Hematopoietic multipotent progenitor cell treated with erythropoietin and hydrocortisone succinate and interleukin-3 and kit ligand, for 15 days (in vitro differentiated cells): ENCODE results near the gene CNN3.

Source experiments
- DNase-seq: peaks from one replicate; pipeline ENCODE4 v3.0.0-alpha.2; 2015; ENCODE audit warnings: low spot score

Gene CNN3

DNA sequence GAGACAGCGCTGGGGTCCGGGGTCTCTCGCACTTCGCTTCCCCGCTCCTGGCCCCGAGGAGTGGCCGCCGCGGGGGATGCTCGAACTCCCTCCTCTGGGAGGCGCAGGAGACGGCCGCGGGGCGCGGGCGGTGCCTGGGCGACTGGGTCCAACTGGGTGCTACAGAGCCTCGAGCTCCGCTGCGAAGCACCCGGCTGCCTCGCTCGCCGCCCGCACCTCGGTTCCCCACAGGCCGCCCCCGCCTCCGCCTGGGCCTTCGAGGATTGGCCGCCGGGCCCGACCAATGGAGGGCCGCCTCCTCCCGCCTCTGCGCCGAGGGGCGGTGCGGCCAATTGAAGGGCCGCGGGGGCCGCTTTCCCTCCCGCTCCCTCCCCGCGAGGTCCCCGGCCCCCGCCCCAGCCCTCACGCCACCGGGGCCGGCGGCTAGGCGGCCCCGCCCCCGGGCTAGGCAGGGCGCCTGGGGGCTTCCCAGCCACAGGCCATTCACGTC, at the start of gene CNN3:
Gene CNN3, minus strand, starts transcription at position 196 of the 490 bp plus-strand sequence. CDS start 216 bp downstream, outside the sequence.
- DNase-seq, result peak; percentile 56

GRCh38 chr1:94974824-94975223, 47.9 kb upstream of the CNN3 start:
- DNase-seq, result no peak

GRCh38 chr1:94974241-94974640, 47.3 kb upstream of the CNN3 start:
- DNase-seq, result no peak

DNA sequence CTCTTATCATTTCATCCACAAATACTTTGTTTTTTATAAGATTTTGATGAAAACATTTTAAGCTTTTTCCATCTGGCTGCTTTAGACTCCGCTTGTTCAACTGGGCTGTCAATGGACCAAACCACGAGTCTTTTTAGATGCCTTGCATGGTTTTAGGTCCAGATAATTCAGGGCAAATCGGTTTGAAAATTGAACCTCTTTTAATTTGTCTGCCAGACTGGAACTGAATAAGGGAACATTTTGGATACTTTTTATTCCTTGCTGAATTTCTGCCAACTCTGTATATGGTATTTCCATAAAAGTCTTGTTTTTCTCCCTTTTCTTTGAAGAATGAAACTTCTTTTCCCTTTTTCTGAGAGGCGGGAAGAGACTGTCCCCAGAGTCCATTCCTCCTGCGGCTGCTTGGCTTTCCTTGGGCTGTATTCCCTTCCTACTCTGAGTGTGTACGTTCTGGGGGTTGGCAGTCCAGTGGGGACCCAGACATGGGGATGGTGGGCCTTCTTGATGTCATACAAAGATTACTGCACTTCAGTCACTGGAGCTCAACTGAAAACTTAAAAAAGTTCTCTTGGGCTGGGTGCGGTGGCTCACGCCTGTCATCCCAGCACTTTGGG, 46.5 kb upstream of the CNN3 start:
- no peak for DNase-seq

GRCh38 chr1:94971491-94971924, 44.6 kb upstream of the CNN3 start:
- no peak for DNase-seq

GRCh38 chr1:94970783-94971182, 43.9 kb upstream of the CNN3 start:
- DNase-seq, result no peak

- DNase-seq, result no peak
Measured at GRCh38 chr1:94969137-94969536, 42.2 kb upstream of the CNN3 start.

- DNase-seq, result no peak
Measured at GRCh38 chr1:94966033-94966432, 39.1 kb upstream of the CNN3 start.

DNA sequence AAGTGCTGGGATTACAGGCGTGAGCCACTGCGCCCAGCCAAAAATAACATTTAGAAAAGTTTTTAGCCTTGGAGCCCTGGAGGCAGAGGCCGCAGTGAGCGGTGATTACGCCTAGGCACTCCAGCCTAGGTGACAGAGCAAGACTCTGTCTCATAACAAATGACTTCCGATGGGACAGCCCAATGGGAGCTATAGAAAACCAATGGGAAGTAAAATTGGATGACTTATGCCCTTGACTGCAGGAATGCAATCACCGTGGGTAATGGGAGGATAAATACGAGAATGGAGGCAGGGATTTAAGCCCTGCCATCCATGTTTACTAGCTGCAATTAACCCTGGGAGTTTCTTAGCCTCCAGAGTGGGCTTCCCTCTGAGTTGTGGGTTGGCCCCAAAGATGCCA, 37.0 kb upstream of the CNN3 start:
- no peak for DNase-seq

- DNase-seq, result peak; percentile 17
Measured at GRCh38 chr1:94962409-94963265, 35.7 kb upstream of the CNN3 start.

GRCh38 chr1:94961988-94962387, 35.1 kb upstream of the CNN3 start:
- no peak for DNase-seq

GRCh38 chr1:94961582-94961981, 34.7 kb upstream of the CNN3 start:
- DNase-seq, result no peak

DNA sequence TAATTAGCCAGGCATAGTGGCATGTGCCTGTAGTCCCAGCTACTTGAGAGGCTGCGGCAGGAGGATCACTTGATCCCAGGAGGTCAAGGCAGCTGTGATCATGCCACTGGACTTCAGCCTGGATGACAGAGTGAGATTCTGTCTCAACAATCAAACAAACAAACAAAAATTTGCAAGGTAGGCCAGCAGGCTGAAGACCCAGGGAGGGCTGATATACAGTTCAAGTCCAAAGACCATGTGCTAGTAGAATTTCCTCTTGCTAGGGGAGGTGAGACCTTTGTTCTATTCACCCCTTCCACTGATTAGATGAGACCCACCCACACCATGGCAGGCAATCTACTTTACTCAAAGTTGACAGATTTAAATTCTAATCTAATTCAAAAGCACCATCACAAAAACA, 31.2 kb upstream of the CNN3 start:
- no peak for DNase-seq

DNA sequence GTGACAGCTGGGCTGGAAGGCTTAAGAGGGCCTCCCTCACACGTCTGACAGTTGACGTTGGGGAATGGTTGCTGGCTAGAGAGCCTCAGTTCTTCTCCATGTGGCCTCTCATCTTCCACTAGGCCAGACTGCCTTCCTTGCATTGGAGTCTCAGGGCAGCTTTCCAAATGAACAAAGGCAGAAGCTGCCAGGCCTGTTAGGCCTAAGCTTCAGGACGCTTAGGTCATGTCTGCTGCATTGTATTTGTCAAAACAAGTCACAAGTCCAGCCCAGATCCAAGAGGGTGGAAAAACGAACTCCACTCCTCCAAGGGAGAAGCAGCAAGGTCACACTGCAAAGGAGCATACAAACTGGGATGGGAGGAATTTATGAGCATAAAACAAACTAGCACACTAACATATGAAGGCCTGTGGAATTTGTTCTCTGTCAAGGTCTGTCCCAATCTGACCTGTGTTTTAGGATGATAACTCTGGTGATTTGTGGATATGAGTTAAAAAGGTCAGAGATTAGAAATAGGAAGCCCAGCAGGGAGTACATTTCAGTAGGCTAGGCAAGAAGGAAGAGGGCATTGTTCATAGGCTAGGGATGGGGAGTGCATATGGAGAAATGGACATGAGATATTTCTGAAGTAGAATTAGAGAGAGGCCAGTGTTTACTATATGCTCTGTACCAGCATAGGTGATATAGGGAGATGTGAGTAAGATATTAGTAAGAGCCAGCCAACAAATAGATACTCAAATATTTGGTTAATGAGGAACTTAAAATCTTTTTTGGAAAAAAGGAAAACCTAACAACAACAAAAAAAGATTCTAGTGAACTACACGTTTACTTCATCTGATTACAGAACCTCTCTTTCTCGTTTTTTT, 29.1 kb upstream of the CNN3 start:
- no peak for DNase-seq

DNA sequence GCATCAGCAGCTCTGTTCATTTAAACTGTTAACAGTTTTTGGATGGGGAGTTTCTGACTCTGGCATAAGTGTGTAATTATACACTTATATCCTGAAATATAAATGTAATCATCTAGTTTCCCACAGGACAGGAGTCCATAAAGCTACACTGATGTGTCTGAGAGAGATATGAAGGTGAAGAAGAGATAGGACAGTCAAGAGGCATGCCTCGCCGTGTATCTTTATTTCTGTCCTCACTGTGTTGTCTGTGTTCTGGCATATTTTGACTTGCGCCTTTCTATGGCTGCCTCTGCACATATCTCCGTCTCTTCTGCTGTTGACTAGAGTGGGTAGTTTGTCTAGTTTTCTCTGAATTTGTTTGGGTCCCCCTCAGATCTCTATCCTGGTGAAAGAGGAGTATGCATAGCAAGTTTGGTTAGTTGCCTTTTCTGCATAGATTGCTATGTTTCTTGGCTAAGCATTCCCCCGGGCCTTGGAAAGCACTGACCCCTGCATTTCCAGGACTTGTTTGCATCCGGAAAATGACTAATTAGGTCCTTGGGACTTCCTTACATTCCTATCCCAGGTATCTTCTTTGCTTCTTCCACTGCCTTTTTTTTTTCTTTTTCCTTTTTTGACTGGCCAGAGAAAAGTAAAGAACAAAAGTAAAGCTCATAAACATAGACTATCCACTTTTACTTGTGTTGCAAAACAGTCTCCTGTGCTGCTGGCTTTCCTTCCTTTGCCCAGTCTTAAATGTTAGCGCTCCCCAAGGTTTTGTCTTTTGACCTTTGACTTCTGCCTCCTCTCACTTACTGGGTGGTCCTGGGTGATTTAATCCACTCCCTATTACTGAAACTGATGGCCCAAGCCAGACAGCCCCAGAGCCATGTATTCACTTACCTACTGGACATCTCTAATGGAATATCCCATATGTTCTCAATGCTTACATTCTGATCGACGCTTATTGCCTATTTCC, 27.6 kb upstream of the CNN3 start:
- DNase-seq, result no peak

DNA sequence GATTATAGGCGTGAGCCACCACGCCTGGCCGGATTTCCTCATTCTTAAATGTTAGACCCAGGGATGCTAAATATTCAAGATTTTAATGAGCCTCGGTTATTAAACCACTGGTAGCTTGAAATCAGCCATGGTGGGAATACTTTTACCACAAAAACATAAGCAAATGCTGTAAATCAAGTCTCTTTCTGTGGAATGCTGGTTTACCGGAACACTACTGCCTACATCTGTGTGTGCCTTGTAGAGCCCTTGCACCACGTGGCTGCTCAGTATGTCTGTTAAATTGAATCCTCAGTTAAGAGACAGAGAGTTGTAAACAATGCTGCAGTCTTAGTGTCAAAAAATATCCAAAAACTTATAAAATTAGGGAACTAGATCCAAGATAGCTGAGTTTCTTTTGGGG, 26.8 kb upstream of the CNN3 start:
- DNase-seq, result no peak

DNA sequence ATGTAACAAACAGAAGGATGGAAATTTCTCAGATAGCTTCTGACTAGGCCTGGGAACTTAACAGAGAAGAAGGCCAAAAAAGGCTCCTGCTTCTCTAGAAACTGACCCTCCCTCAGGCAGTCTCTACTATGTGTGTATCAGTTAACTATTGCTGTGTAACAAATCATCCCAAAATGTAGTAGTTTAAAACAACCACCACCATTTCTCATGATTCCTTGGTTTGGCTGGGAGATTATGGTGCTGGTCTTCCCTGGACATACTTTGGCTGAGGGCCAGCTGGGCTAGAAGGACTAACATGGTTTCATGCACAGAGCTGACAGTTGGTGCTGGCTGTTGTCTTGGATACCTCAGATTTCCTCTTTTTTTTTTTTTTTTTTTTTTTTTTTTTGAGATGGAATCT, 26.2 kb upstream of the CNN3 start:
- DNase-seq, result no peak

DNA sequence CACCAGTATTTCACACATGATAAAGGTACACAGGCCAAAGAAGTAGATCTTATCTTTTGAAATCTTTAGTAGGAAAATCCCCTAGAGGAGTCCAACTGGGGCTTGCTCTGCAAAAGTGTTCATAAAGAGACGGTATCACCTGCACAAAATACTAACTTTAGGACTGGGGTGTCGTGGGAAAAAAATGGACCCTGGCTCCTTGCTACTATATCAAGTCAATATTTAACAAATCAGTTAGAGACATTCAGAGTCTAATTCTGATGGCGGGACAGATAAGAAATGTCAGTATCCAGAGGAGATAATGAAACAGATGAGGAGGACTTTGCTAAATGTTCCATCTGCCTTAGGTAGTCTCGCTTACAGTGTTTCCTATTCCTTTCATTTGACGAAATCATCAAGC, 25.6 kb upstream of the CNN3 start:
- no peak for DNase-seq

GRCh38 chr1:94951509-94952208, 24.7 kb upstream of the CNN3 start:
- DNase-seq, result no peak

DNA sequence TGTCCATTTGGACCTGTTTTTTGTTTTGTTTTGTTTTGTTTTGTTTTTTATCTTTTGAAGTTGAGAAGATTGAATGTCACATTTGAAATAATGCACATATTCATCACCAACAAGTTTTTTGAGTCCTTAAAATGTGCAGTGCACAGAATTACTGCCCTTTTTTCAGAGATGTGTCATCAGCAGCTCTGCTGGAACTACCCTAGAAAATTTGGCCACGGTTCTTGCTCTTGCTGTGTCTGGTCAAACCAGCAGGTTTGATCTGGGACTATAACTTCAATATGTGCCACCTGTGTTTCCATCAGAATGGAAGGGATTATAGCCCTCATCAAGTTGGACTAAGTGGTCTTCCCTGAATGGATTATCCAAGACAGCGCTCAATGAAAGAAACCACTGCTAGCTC, 24.1 kb upstream of the CNN3 start:
- DNase-seq, result no peak
